Right lobe of liver (tissue), 6 donors: ENCODE results near the gene CTBP1. TPM values are rescaled to one million over a fixed set of nuclear protein-coding genes. Genes with fewer than 3 reads are reported as not detected.

Experiments
- ATAC-seq, 4 donors: fragments of 200-7000 bp; cut with Tn5 transposase; one replicate each; pipeline ENCODE4 v1.9.1; 2020; ENCODE audit warnings: mild to moderate bottlenecking in 4 of 4, moderate library complexity in 4 of 4
- DNase-seq, 3 donors: peaks; one replicate each; pipeline ENCODE4 v3.0.0-alpha.2; 2020
- H3K27ac ChIP-seq, 3 donors: fragments of 200-600 bp; one replicate each; pipeline ENCODE4 v1.8.0; 2022
- H3K27me3 ChIP-seq, 2 donors: fragments of 200-600 bp; one replicate each; pipeline ENCODE4 v1.8.0; 2022
- H3K36me3 ChIP-seq, 4 donors: fragments of 200-600 bp; sonication (generic) in 1 of 4; one replicate each; pipeline versions ENCODE4 v1.5.1 to v1.8.0; 2017 to 2022; ENCODE audit warnings: control low read depth in 1 of 4
- H3K4me1 ChIP-seq, 4 donors: fragments of 200-600 bp; sonication (generic) in 1 of 4; one replicate each; pipeline versions ENCODE4 v1.5.1 to v1.8.0; 2017 to 2022; ENCODE audit warnings: control low read depth in 1 of 4
- H3K4me3 ChIP-seq, 3 donors: fragments of 200-600 bp; one replicate each; pipeline ENCODE4 v1.8.0; 2022
- H3K9me3 ChIP-seq, 4 donors: fragments of 200-600 bp; sonication (generic) in 1 of 4; one replicate each; pipeline versions ENCODE4 v1.5.1 to v1.8.0; 2017 to 2022; ENCODE audit warnings: control low read depth in 1 of 4
- POLR2A ChIP-seq: fragments of 450-650 bp; IDR thresholded peaks from one replicate; pipeline ENCODE4 v1.6.1; 2017; ENCODE audit warnings: antibody characterized with exemption, mild to moderate bottlenecking
- WGBS: methylation state at CpG from one replicate; pipeline ENCODE4 v1.1.6; 2018; ENCODE audit warnings: low coverage, low lambda C conversion rate; ENCODE audit not compliant: insufficient coverage; ENCODE audit errors: missing lambda C conversion rate; 5-methylcytosine and 5-hydroxymethylcytosine counted together
- intact Hi-C, 2 donors: fragments of 100-400 bp; cut with DNase I; formaldehyde crosslinking; loops; one replicate each; pipeline versions ENCODE4 v1.11.2 to v1.14.1; 2022
- total RNA-seq, 6 experiments: library from RNA; depleted of rRNA in 2 of 6; stranded (reverse); fragments of >200 nt in 2 of 6; fragmentation: NEBNext Ultra II Directional in 3 of 6; extraction: Animal tissue kit (Norgen Biotek cat#: 25700) in 3 of 6; gene quantifications; one replicate each; pipeline versions ENCODE4 v1.1.0 to v1.2.4, GENCODE V29; 2016 to 2023
- TF ChIP-seq, protein P1 (sequence below), 4 donors: fragments of 200-600 bp in 3 of 4; fragments of 450-650 bp in 1 of 4; IDR thresholded peaks; one replicate each; pipeline versions ENCODE4 v1.5.1 to v1.8.0; 2016 to 2022; ENCODE audit warnings: antibody characterized with exemption in 4 of 4, mild to moderate bottlenecking in 2 of 4
- donor health status: DM: no; HTN: yes; CAD: no.
- donor health status: DM: no; HTN: no; CAD: no.
- donor health status: DM: no; HTN: no; CAD: no.
- donor health status: DM: no; HTN: yes; CAD: no.
- donor health status: DM: no; HTN: yes; CAD: no.

CTBP1 gene
- total RNA-seq, 6 experiments from 2014 or later = 74.8 to 85.5 (median 79.4) TPM

DNA sequence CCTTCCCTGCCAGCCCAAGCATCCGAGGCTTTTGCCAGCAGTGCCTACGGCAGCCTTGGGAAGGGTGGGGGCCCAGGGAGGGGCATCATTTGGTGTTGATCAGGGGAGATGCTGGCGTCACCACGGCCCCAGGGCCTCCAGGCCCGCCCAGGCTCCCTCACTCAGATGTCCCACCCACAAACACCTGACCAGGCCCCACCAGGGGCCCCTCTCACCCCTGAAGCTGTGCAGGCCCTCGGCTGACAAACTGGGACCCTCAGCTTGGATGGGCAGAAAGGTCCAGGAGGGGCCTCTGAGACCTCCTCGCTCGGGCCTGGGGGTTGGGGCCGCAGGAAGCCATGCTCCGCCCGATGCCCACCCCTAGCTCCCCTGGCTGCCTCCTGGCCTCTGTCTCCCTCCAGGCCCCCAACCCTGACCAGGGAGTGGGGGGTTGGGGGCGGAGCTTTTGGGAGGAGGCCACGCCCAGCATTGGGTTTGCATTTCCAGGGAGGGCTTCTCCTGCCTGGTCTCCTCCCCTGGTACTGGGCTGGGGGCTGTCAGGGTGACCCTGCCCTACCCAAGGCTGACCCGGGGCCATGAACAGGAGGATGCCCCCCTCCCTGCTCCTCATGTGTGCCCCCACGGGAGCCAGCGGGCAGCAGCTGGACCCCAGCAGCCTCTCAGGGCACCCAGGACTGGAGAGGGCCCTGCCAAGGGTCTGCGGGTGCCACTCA is 43.2 kb downstream of the CTBP1 start:
- TF ChIP-seq, protein P1, sequence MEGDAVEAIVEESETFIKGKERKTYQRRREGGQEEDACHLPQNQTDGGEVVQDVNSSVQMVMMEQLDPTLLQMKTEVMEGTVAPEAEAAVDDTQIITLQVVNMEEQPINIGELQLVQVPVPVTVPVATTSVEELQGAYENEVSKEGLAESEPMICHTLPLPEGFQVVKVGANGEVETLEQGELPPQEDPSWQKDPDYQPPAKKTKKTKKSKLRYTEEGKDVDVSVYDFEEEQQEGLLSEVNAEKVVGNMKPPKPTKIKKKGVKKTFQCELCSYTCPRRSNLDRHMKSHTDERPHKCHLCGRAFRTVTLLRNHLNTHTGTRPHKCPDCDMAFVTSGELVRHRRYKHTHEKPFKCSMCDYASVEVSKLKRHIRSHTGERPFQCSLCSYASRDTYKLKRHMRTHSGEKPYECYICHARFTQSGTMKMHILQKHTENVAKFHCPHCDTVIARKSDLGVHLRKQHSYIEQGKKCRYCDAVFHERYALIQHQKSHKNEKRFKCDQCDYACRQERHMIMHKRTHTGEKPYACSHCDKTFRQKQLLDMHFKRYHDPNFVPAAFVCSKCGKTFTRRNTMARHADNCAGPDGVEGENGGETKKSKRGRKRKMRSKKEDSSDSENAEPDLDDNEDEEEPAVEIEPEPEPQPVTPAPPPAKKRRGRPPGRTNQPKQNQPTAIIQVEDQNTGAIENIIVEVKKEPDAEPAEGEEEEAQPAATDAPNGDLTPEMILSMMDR (IDR thresholded peaks at IDR 0.05) = no peak
- no peak for TF ChIP-seq POLR2A
- intact Hi-C loops = loop anchor here in 1 of 2 donors (5.0 kb wide), 1 partner anchor 38 kb away; no protein-coding TSS in a partner anchor
- H3K36me3 ChIP-seq = peaks cover 0 to 2% (median 0%) of the 10 kb centered on the region in 4 donors
- ATAC-seq (no peak), DNase-seq (peak in 1 of 3 donors; percentile 17)
- WGBS = 83% methylated on average over 1 of the region's 17 CpGs
- H3K4me1 ChIP-seq = peaks cover 0 to 32% (median 9%) of the 10 kb centered on the region in 4 donors
- peak overlapping the region in 2 of 3 donors; percentile 55 to 76 for H3K27ac ChIP-seq
- H3K4me3 ChIP-seq = no peak overlapping the region
- no peaks in the 10 kb centered on the region for H3K9me3 ChIP-seq
- no peaks in the 10 kb centered on the region for H3K27me3 ChIP-seq

DNA sequence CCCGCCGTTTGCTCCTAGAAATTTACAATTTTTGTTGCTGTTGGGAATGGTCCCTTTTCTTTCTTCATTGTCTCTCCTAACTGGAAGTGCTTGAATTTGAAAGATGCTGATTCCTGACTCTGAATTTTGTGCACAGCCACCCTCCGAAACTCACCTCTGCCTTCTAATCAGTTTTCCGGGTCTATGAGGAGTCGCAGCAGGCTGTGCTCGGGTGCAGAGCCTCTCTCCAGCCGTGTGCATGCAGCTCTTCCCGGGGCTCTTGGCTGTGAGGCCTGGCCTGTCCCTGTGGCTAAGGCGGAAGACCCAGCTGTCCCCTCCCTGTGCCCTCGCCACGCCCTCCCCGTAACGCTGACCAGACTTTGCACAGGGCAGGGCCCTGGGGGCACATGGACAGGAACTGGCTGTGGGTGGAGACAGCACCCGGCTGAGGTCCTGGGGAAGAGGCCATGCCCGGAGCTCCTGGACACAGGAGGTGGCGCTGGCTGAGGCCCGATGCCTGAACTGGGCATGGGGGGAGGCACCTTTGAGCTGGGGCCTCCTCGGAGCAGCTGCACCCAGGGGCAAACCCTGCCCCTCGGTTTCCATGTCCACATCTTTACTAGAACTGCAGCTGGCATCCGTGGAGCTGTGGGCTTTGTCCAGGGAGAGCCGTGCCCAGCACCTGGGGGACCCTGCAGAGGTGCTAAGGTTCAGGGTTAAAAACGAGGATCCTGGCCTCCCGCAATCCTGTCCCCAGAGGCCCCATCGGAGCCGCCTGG is 43.9 kb downstream of the CTBP1 start:
- Histone ChIP-seq H3K9me3 (no peaks in the 10 kb centered on the region), H3K27me3 (no peaks in the 10 kb centered on the region), H3K4me1 (peaks cover 0 to 32% (median 9%) of the 10 kb centered on the region in 4 donors), H3K27ac (peak overlapping the region; percentile 21 to 76 (median 55)), H3K4me3 (peak overlapping the region; percentile 33 to 59 (median 57)), H3K36me3 (no peaks in the 10 kb centered on the region)
- ATAC-seq (peak; percentile 87 to 91 (median 90)), DNase-seq (peak; percentile 93 to 97 (median 96))
- 23% methylated on average over 10 of the region's 25 CpGs for WGBS
- intact Hi-C loops = loop anchor here in 1 of 2 donors (5.0 kb wide), 1 partner anchor 38 kb away; no protein-coding TSS in a partner anchor
- TF ChIP-seq, protein P1 (IDR thresholded peaks at IDR 0.05) = no peak
- peak; percentile 93 for TF ChIP-seq POLR2A

DNA sequence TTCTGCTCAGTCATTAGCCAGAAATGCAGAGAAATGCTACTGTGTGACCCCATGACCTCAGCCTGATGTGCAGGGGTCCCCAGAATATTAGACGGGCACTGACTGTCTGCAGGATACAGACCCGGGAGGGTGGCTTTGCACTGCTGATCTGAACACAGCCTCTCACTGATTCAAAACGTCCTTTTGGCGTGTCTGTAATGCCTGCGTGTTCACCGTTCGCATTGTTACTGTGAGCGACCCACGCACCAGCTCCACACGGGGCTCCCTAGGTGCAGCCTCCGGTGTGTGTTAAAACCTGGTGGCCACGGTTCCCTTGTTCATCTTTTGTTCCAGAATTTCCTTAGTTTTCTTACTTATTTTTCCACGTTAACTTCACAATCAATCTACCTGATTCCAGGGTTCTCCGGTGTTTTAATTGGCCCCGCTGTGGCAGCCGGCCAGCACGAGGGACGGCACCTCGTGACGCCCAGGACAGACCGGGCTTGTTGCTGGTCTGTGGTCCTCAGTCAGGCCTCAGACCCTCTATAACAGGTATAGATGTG is 44.6 kb downstream of the CTBP1 start:
- no peaks in the 10 kb centered on the region for H3K36me3 ChIP-seq
- intact Hi-C loops = no loop called here
- H3K9me3 ChIP-seq = no peaks in the 10 kb centered on the region
- H3K27ac ChIP-seq = peak overlapping the region; percentile 21 to 76 (median 55)
- peak overlapping the region; percentile 33 to 59 (median 57) for H3K4me3 ChIP-seq
- ATAC-seq (peak in 3 of 4 donors; percentile 8 to 42 (median 15)), DNase-seq (peak in 2 of 3 donors; percentile 31 to 65)
- TF ChIP-seq POLR2A = no peak
- TF ChIP-seq, protein P1 (IDR thresholded peaks at IDR 0.05) = no peak
- H3K27me3 ChIP-seq = no peaks in the 10 kb centered on the region
- H3K4me1 ChIP-seq = peaks cover 0 to 32% (median 9%) of the 10 kb centered on the region in 4 donors
- WGBS = 49% methylated on average over 17 of the region's 21 CpGs

DNA sequence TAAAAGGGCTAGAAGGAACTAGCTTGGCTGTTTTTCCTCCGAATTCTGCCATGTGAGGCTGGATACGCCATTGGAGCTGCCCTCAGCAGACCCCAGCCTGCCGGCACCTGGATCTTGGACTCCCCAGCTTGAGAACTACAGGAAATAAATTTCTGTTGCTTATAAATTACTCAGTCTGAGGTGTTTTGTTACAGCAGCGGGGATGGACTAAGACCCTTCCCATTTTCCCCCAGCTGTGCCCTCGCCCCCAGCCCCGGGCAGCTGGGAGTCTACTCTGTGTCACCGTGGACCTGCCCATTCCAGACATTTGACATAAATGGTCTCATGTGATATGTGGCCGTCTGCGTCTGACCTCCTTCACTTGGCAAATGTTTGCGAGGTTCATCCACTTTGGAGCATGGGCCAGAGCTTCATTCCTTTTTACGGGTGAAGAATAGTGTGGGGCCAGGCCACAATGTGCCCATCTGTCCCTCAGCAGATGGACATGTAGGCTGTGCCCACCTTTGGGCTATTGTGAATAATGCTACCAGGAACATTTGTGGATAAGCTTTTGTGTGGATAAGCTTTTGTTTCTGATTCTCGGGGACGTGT is 45.8 kb downstream of the CTBP1 start:
- no peak overlapping the region for H3K4me3 ChIP-seq
- DNase-seq (no peak), ATAC-seq (no peak)
- no peak overlapping the region for H3K27ac ChIP-seq
- intact Hi-C loops = no loop called here
- H3K9me3 ChIP-seq = no peaks in the 10 kb centered on the region
- TF ChIP-seq, protein P1 (IDR thresholded peaks at IDR 0.05) = no peak
- no peak for TF ChIP-seq POLR2A
- peaks cover 0 to 24% (median 5%) of the 10 kb centered on the region in 4 donors for H3K4me1 ChIP-seq
- WGBS = 67% methylated on average over 6 of the region's 13 CpGs
- H3K27me3 ChIP-seq = no peaks in the 10 kb centered on the region
- H3K36me3 ChIP-seq = no peaks in the 10 kb centered on the region
